PC-3 (cell line): ENCODE measurements around the gene C1orf52. TPM values are rescaled to one million over a fixed set of nuclear protein-coding genes. Genes with fewer than 3 reads are reported as not detected.

ENCODE experiments used
- ATAC-seq: fragments of 200-7000 bp; cut with Tn5 transposase; 2 replicates; pipeline ENCODE4 v1.9.1; 2020; ENCODE audit warnings: mild to moderate bottlenecking, moderate library complexity
- BruUV-seq: library from RNA; stranded (reverse); fragments of 400-500 nt; replicated peaks from 2 replicates; lab custom pipeline; 2021; lab: Mats Ljungman, UMichigan
- CTCF ChIA-PET: fragments of 300-600 bp; sonication (Branson Sonifier 250); formaldehyde crosslinking; loops from one replicate; lab custom pipeline; 2022; ENCODE audit warnings: antibody characterized with exemption; lab: Charles Lee
- POLR2A ChIA-PET: fragments of 300-600 bp; sonication (Branson Sonifier 250); formaldehyde crosslinking; loops from one replicate; lab custom pipeline; 2022; ENCODE audit warnings: antibody characterized with exemption; ENCODE audit not compliant: unreplicated experiment; lab: Charles Lee
- DNase-seq: peaks from one replicate; pipeline ENCODE4 v3.0.0-alpha.2; 2015
- H2AFZ ChIP-seq: fragments of 300-600 bp; sonication (generic); 2 replicates; pipeline ENCODE4 v1.6.0; 2016; ENCODE audit warnings: antibody characterized with exemption, low read length
- H3F3A ChIP-seq: fragments of 300-600 bp; sonication (generic); one replicate; pipeline ENCODE4 v1.6.0; 2017; ENCODE audit warnings: antibody characterized with exemption, low read length, control low read depth, mild to moderate bottlenecking; ENCODE audit not compliant: unreplicated experiment
- H3K27ac ChIP-seq: fragments of 300-600 bp; sonication (generic); 2 replicates; pipeline ENCODE4 v1.5.1; 2016; ENCODE audit warnings: mild to moderate bottlenecking, low read length
- H3K27me3 ChIP-seq: fragments of 300-600 bp; sonication (generic); 2 replicates; pipeline ENCODE4 v1.6.1; 2016; ENCODE audit warnings: low read length, mixed read lengths
- H3K36me3 ChIP-seq: fragments of 300-600 bp; sonication (generic); 2 replicates; pipeline ENCODE4 v1.6.1; 2016; ENCODE audit warnings: low read depth, mixed run types, low read length, mixed read lengths
- H3K4me1 ChIP-seq: fragments of 300-600 bp; sonication (generic); 2 replicates; pipeline ENCODE4 v1.5.1; 2016; ENCODE audit warnings: low read length; ENCODE audit not compliant: insufficient read depth
- H3K4me2 ChIP-seq: fragments of 300-600 bp; sonication (generic); 2 replicates; pipeline ENCODE4 v1.6.0; 2016; ENCODE audit warnings: low read length
- H3K4me3 ChIP-seq: fragments of 300-600 bp; sonication (generic); 2 replicates; pipeline ENCODE4 v1.5.1; 2016; ENCODE audit warnings: mild to moderate bottlenecking, low read length, mixed read lengths
- H3K79me2 ChIP-seq: fragments of 300-600 bp; sonication (generic); 2 replicates; pipeline ENCODE4 v1.6.1; 2017; ENCODE audit warnings: low read length, mixed read lengths
- H3K9ac ChIP-seq: fragments of 300-600 bp; sonication (generic); 2 replicates; pipeline ENCODE4 v1.6.0; 2016; ENCODE audit warnings: mild to moderate bottlenecking, low read length
- H3K9me2 ChIP-seq: fragments of 300-600 bp; sonication (generic); replicated peaks from 2 replicates; pipeline ENCODE4 v1.6.1; 2016; ENCODE audit warnings: mixed run types, low read length, mixed read lengths
- H3K9me3 ChIP-seq: fragments of 300-600 bp; sonication (generic); 2 replicates; pipeline ENCODE4 v1.6.1; 2016; ENCODE audit warnings: low read length, mixed read lengths
- H4K20me1 ChIP-seq: fragments of 300-600 bp; sonication (generic); 2 replicates; pipeline ENCODE4 v1.6.1; 2016; ENCODE audit warnings: low read length, mixed read lengths
- EZH2 ChIP-seq: fragments of 300-600 bp; sonication (generic); IDR thresholded peaks from one replicate; pipeline ENCODE4 v1.6.1; 2017; ENCODE audit warnings: antibody characterized with exemption, mild to moderate bottlenecking, low read length; ENCODE audit not compliant: unreplicated experiment
- EZH2phosphoT487 ChIP-seq: fragments of 300-600 bp; sonication (generic); IDR thresholded peaks from 2 replicates; pipeline ENCODE4 v1.6.1; 2018; ENCODE audit warnings: mild to moderate bottlenecking, antibody characterized with exemption, low read length, borderline replicate concordance
- intact Hi-C: fragments of 100-400 bp; cut with micrococcal nuclease; formaldehyde crosslinking; loops from 2 replicates; pipeline ENCODE4 v1.9.0; 2023
- total RNA-seq: library from RNA; depleted of rRNA; stranded (reverse); fragments of >200 nt; gene quantifications from 2 replicates; pipeline ENCODE4 v1.2.3, GENCODE V29; 2014
- TF ChIP-seq, protein P1 (sequence below): fragments of 300-600 bp; sonication (generic); conservative IDR thresholded peaks from 2 replicates; pipeline ENCODE4 v1.5.1; 2017; ENCODE audit warnings: antibody characterized with exemption, low read depth, mild to moderate bottlenecking, low read length

The C1orf52 gene
- total RNA-seq, 1 experiment from 2014 or later = 59.9 TPM

DNA sequence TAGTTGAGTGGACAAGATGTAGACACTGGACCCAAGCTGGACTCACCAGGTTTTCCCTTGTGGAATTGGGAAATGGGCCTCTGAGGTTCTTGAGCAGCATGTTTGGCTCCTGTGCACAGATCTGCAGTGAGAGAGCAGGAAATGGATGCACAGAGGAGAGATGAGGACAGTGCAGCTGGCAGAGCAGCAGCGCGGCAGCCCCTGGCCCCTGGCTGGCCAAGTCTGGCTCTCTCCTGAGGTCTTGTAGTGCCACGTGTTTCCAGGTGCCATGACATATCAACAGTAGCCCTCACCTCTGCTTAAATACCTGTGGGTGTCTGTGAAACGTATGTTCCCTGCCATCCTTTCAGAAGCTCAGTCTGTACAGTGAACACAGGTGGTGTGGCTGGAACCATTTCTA, 36.2 kb upstream of the C1orf52 start:
- no peaks in the 10 kb centered on the region for H3K36me3 ChIP-seq
- ATAC-seq (no peak), DNase-seq (no peak)
- H3K79me2 ChIP-seq = peaks cover 15% of the 10 kb centered on the region
- ChIA-PET POLR2A (interaction anchor here (0.5 to 0.7 kb wide), 3 partner anchors 20 to 283 kb away, joined by 3 to 4 read pairs (median 3); no protein-coding TSS in a partner anchor), CTCF (no interaction called here)
- no peaks in the 10 kb centered on the region for H4K20me1 ChIP-seq
- TF ChIP-seq EZH2 = no peak
- no peak for TF ChIP-seq EZH2phosphoT487
- TF ChIP-seq, protein P1, sequence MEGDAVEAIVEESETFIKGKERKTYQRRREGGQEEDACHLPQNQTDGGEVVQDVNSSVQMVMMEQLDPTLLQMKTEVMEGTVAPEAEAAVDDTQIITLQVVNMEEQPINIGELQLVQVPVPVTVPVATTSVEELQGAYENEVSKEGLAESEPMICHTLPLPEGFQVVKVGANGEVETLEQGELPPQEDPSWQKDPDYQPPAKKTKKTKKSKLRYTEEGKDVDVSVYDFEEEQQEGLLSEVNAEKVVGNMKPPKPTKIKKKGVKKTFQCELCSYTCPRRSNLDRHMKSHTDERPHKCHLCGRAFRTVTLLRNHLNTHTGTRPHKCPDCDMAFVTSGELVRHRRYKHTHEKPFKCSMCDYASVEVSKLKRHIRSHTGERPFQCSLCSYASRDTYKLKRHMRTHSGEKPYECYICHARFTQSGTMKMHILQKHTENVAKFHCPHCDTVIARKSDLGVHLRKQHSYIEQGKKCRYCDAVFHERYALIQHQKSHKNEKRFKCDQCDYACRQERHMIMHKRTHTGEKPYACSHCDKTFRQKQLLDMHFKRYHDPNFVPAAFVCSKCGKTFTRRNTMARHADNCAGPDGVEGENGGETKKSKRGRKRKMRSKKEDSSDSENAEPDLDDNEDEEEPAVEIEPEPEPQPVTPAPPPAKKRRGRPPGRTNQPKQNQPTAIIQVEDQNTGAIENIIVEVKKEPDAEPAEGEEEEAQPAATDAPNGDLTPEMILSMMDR = no peak
- BruUV-seq = no TSS peak
- no peak overlapping the region for H2AFZ ChIP-seq
- H3K4me3 ChIP-seq = no peak overlapping the region
- H3F3A ChIP-seq = peaks cover 24% of the 10 kb centered on the region
- peak overlapping the region; percentile 93 for H3K27ac ChIP-seq
- peaks cover 72% of the 10 kb centered on the region for H3K4me1 ChIP-seq
- no peaks in the 10 kb centered on the region for H3K27me3 ChIP-seq
- no peaks in the 10 kb centered on the region for H3K9me2 ChIP-seq
- intact Hi-C loops = loop anchor here (5.0 kb wide), 1 partner anchor 93 kb away; the partner anchor contains the start of gene SYDE2
- H3K9me3 ChIP-seq = no peaks in the 10 kb centered on the region
- H3K4me2 ChIP-seq = peak overlapping the region; percentile 64
- peak overlapping the region; percentile 58 for H3K9ac ChIP-seq

DNA sequence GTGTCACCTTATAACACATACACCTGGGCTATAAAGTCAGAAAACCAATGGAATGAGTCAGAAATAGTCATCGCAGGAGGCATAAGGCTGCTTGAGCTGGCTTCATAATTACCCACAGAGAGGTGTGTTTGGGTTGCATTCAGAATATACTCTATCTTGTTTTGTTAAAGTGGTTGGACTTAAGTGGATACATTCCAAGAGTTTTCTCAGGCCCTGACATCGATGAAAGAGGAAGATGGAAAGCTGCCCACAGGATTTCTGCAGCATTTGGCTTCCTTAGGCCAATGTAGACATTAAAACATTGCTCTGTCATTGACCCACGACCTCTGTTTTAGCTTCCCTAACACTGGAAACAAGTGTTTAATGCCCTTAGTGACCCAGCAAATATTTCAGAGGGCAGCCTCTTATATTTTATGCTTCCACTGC, 35.6 kb upstream of the C1orf52 start:
- Histone ChIP-seq H3K9me3 (no peaks in the 10 kb centered on the region), H3K9me2 (no peaks in the 10 kb centered on the region), H3K4me3 (no peak overlapping the region), H3F3A (peaks cover 24% of the 10 kb centered on the region), H3K27ac (peak overlapping the region; percentile 93), H3K27me3 (no peaks in the 10 kb centered on the region), H3K4me2 (peak overlapping the region; percentile 64), H3K9ac (peak overlapping the region; percentile 58), H3K4me1 (peaks cover 79% of the 10 kb centered on the region), H4K20me1 (no peaks in the 10 kb centered on the region), H3K36me3 (no peaks in the 10 kb centered on the region), H3K79me2 (peaks cover 15% of the 10 kb centered on the region), H2AFZ (no peak overlapping the region)
- TF ChIP-seq EZH2 = no peak
- TF ChIP-seq EZH2phosphoT487 = no peak
- TF ChIP-seq, protein P1 = no peak
- POLR2A ChIA-PET = interaction anchor here (0.5 to 1.0 kb wide), 3 partner anchors 18 to 284 kb away, joined by 3 to 6 read pairs (median 4); partner anchors contain the start of gene BCL10
- ATAC-seq = peak; percentile 69
- CTCF ChIA-PET = interaction anchor here (0.6 to 1.0 kb wide), 2 partner anchors 36 to 107 kb away, joined by 4 to 6 read pairs; partner anchors contain the start of gene C1orf52
- BruUV-seq = no TSS peak
- peak; percentile 98 for DNase-seq
- intact Hi-C loops = loop anchor here (5.0 kb wide), 1 partner anchor 93 kb away; the partner anchor contains the start of gene SYDE2

DNA sequence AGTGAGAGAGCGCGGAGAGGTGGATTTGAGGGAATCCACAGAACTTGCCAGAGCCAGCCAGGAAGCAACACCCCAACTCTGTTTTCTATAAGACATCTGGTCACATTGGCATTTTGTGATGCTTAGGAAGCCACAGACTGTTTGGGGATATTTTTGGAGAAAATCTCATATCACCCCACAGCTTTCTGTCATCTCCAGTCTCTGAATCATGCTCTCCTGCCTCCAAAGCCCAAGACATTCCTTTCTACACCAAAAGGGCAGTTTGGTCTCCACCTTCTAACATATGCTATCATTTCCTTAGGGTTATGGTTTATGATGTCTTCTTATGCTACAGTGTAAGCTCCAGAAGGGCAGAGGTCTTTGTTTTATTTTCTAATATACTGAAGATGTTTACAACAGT, 31.4 kb upstream of the C1orf52 start:
- Histone ChIP-seq H2AFZ (no peak overlapping the region), H4K20me1 (no peaks in the 10 kb centered on the region), H3K27ac (peak overlapping the region; percentile 95), H3K27me3 (no peaks in the 10 kb centered on the region), H3F3A (peaks cover 16% of the 10 kb centered on the region), H3K4me1 (peaks cover 68% of the 10 kb centered on the region), H3K9ac (peak overlapping the region; percentile 66; the same call in 1 of the 2 replicates), H3K9me3 (no peaks in the 10 kb centered on the region), H3K9me2 (no peaks in the 10 kb centered on the region), H3K4me3 (no peak overlapping the region), H3K79me2 (peaks cover 15% of the 10 kb centered on the region), H3K4me2 (peak overlapping the region; percentile 72), H3K36me3 (no peaks in the 10 kb centered on the region)
- ChIA-PET CTCF (no interaction called here), POLR2A (no interaction called here)
- TF ChIP-seq EZH2 (no peak), EZH2phosphoT487 (no peak)
- TF ChIP-seq, protein P1 = no peak
- ATAC-seq (no peak), DNase-seq (no peak)
- BruUV-seq = no TSS peak
- intact Hi-C loops = no loop called here
